AG04450 (cell line): ENCODE data around the gene AFF1. TPM values are rescaled to one million over a fixed set of nuclear protein-coding genes. Genes with fewer than 3 reads are reported as not detected.

ENCODE experiments used
- CTCF ChIA-PET: fragments of 300-600, 350-600 bp; formaldehyde crosslinking; extraction: SDS; loops from one replicate; lab custom pipeline; 2022; ENCODE audit warnings: antibody characterized with exemption, inconsistent platforms; lab: Charles Lee
- POLR2A ChIA-PET: fragments of 350-600 bp; formaldehyde crosslinking; extraction: SDS; loops from one replicate; lab custom pipeline; 2021; ENCODE audit warnings: antibody characterized with exemption, inconsistent platforms; lab: Yijun Ruan, JAX
- DNase-seq: peaks from one replicate; pipeline ENCODE4 v3.0.0-alpha.2; 2011; ENCODE audit warnings: low read depth, low spot score
- H3K27ac ChIP-seq: one replicate; pipeline ENCODE4 v1.5.1; 2012; ENCODE audit warnings: low read depth, low read length, control low read depth
- H3K27me3 ChIP-seq: one replicate; pipeline ENCODE4 v1.6.0; 2012; ENCODE audit warnings: low read length; ENCODE audit not compliant: control insufficient read depth, insufficient read depth
- H3K4me3 ChIP-seq: 2 replicates; pipeline ENCODE4 v1.5.1; 2011; ENCODE audit warnings: mild to moderate bottlenecking, low read depth, low read length, control low read depth
- H3K9me3 ChIP-seq: 2 replicates; pipeline ENCODE4 v1.5.1; 2012; ENCODE audit warnings: low read length; ENCODE audit not compliant: control insufficient read depth, insufficient read depth
- polyA plus RNA-seq: library from polyadenylated mRNA; depleted of rRNA; stranded (reverse); fragments of >200 nt; gene quantifications from 2 replicates; pipeline ENCODE4 v1.2.3, GENCODE V29; 2011
- TF ChIP-seq, protein P1 (sequence below): IDR thresholded peaks from 2 replicates; pipeline ENCODE4 v1.5.1; 2011; ENCODE audit warnings: low read depth, low read length, control low read depth, inconsistent platforms

AFF1 gene
- polyA plus RNA-seq, 1 experiment, result 17.2 TPM

DNA sequence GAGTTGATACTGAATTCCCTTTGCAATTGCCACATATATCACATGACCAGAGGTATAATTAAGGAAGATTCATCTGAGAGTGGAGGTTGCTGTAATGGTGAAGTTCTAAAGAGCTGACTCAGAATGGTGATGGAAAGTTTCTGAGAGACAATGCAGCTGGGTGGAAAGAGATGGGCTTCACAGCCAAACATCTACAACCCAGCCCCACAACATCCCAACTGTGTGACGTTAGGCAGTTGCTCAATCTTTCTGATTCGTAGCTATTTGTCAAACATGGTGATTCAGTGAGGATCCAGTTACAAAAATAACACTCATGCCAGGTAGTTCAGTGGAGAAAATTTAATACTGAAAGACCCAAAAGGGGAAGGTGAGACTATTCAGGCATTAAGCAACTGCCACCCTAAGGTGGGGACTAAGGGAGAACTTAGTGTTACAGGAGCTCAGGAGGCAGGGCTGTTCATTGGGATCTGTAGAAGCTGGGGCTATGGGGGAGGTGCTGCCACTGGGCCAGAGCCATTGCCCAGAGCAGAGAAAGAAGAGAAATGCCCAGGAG is 6.9 kb upstream of the AFF1 start:
- ChIA-PET POLR2A (interaction anchor here (0.6 to 1.9 kb wide), 11 partner anchors 10 to 590 kb away, joined by 3 to 21 read pairs (median 4); partner anchors contain the start of gene PTPN13), CTCF (interaction anchor here (0.7 to 2.3 kb wide), 5 partner anchors 307 to 1046 kb away, joined by 3 to 9 read pairs (median 4); no protein-coding TSS in a partner anchor)
- TF ChIP-seq, protein P1, sequence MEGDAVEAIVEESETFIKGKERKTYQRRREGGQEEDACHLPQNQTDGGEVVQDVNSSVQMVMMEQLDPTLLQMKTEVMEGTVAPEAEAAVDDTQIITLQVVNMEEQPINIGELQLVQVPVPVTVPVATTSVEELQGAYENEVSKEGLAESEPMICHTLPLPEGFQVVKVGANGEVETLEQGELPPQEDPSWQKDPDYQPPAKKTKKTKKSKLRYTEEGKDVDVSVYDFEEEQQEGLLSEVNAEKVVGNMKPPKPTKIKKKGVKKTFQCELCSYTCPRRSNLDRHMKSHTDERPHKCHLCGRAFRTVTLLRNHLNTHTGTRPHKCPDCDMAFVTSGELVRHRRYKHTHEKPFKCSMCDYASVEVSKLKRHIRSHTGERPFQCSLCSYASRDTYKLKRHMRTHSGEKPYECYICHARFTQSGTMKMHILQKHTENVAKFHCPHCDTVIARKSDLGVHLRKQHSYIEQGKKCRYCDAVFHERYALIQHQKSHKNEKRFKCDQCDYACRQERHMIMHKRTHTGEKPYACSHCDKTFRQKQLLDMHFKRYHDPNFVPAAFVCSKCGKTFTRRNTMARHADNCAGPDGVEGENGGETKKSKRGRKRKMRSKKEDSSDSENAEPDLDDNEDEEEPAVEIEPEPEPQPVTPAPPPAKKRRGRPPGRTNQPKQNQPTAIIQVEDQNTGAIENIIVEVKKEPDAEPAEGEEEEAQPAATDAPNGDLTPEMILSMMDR, result no peak
- DNase-seq, result peak; percentile 96
- Histone ChIP-seq H3K9me3 (no peaks in the 10 kb centered on the region), H3K4me3 (no peak overlapping the region), H3K27ac (peak overlapping the region; percentile 82), H3K27me3 (no peaks in the 10 kb centered on the region)

DNA sequence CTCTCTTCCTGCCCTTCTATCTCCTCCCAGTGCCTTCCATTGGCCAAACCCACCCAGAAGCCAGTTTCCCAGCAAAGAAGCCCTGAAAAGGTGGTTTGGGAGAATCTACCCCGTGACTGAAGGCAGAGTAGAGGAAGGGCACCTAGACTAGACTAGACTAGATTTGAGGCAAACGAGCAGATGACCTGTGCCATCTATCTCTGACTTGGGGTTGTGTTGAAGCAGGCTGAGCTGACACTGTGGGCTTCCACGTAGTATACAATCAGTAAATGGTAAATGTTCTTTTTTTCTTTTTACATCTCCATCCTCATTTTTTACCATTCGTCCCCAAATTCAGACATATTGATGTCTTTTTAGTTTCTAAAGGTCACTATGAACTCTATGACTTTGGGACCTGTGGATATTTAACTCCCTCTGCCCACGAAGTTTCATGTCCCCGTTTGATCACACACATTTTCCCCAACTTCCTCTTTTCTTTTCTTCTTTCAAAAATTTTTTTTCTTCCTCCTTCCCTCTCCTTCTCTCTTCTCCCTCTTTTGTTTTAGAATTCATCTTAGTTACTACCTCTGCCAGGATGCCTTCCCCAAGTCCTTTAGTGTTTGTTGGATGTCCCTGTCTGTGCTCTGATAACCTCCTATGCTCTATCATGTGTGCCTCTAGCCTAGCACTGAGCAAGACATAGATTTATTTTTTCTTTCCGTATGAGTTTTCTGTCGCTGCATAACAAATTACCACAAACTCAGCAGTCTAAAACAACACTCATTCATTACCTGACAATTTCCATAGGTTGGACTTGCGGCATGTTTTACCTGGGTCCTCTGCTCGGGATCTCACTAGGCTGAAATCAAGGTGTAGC is 6.2 kb upstream of the AFF1 start:
- Histone ChIP-seq H3K4me3 (no peak overlapping the region), H3K9me3 (no peaks in the 10 kb centered on the region), H3K27me3 (no peaks in the 10 kb centered on the region), H3K27ac (peak overlapping the region; percentile 68)
- no peak for DNase-seq
- ChIA-PET POLR2A (interaction anchor here (0.6 to 1.9 kb wide), 10 partner anchors 10 to 591 kb away, joined by 3 to 21 read pairs (median 4); partner anchors contain the start of gene PTPN13), CTCF (interaction anchor here (0.7 to 2.3 kb wide), 3 partner anchors 306 to 1045 kb away, joined by 3 to 9 read pairs (median 8); no protein-coding TSS in a partner anchor)
- TF ChIP-seq, protein P1, result no peak

DNA sequence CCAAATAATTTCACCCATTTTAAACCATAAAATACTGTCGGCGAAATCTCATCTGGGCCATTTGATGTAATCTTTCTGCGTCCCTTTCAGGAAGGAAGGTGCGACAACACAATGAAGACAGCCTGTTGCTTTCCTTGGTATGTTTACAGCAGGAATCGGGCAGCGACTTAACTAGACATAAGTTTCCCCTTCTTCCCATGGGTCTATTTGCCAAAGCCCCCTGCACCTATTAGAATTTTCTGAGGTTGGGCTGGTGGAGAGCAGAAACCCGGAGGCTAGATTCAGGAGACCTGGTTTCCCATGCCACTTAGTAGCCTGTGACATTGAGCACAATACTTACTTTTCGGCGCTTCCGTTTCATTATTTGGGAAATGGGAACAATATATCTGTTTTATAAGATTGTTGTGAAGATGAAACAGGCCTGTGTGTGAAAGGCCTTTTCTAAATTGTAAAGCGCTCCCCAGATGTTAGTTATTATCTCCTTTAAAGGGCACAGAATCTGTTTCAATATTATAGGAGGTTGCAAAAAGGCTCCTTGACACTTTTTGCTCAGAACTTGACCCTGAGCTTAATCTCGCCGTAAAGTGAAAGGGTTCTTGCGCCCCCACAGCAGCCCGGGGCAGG is 552 bp upstream of the AFF1 start:
- POLR2A ChIA-PET, result interaction anchor here (0.5 to 2.5 kb wide), 13 partner anchors 10 to 186 kb away, joined by 3 to 40 read pairs (median 4); no protein-coding TSS in a partner anchor
- TF ChIP-seq, protein P1, result no peak
- CTCF ChIA-PET, result interaction anchor here (0.7 to 5.1 kb wide), 22 partner anchors 9 to 486 kb away, joined by 3 to 33 read pairs (median 5); no protein-coding TSS in a partner anchor
- no peak for DNase-seq
- no peaks in the 10 kb centered on the region; the same call in 1 of the 2 replicates for H3K9me3 ChIP-seq
- H3K4me3 ChIP-seq, result peak overlapping the region; percentile 72
- peak overlapping the region; percentile 42 for H3K27ac ChIP-seq
- H3K27me3 ChIP-seq, result no peaks in the 10 kb centered on the region

DNA sequence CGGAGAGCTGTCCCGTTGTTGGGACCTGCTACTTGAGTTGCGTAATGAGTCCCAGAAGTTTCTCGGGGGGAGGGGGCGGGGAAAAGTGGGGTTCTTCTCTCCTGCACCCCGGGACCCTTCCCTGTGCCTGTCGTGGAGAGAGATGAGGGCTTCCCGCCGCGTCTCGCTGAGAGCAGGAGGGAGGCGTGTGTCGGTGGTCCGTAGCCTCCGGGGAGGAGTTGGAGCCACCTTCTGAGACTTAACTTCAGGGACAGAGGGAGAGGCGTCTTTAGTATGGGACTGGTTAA is 698 bp downstream of the AFF1 start:
- no peak for DNase-seq
- H3K27me3 ChIP-seq, result no peaks in the 10 kb centered on the region
- ChIA-PET POLR2A (interaction anchor here (0.8 to 2.5 kb wide), 10 partner anchors 9 to 184 kb away, joined by 3 to 40 read pairs (median 5); no protein-coding TSS in a partner anchor), CTCF (interaction anchor here (0.9 to 5.1 kb wide), 6 partner anchors 11 to 215 kb away, joined by 3 to 33 read pairs (median 5); no protein-coding TSS in a partner anchor)
- TF ChIP-seq, protein P1, result no peak
- peak overlapping the region; percentile 86 for H3K4me3 ChIP-seq
- no peaks in the 10 kb centered on the region; the same call in 1 of the 2 replicates for H3K9me3 ChIP-seq
- H3K27ac ChIP-seq, result peak overlapping the region; percentile 77
